Kidney epithelial cell (primary cell): ENCODE measurements around the gene NFIB. TPM values are rescaled to one million over a fixed set of nuclear protein-coding genes. Genes with fewer than 3 reads are reported as not detected.

Experiments used
- DNase-seq: peaks from one replicate; pipeline ENCODE4 v3.0.0-alpha.2; 2010; ENCODE audit warnings: low read depth
- H3K27me3 ChIP-seq: 2 replicates; pipeline ENCODE4 v1.6.0; 2011; ENCODE audit warnings: low read length; ENCODE audit not compliant: control insufficient read depth, insufficient read depth
- H3K36me3 ChIP-seq: 2 replicates; pipeline ENCODE4 v1.5.1; 2011; ENCODE audit warnings: low read length; ENCODE audit not compliant: control insufficient read depth, insufficient read depth
- H3K4me3 ChIP-seq: 2 replicates; pipeline ENCODE4 v1.5.1; 2011; ENCODE audit warnings: low read depth, mild to moderate bottlenecking, control low read depth, low read length
- CTCF ChIP-seq: IDR thresholded peaks from 2 replicates; pipeline ENCODE4 v1.5.1; 2011; ENCODE audit warnings: mild to moderate bottlenecking, moderate library complexity, low read length, control low read depth, inconsistent platforms; ENCODE audit not compliant: insufficient read depth, poor library complexity, severe bottlenecking
- total RNA-seq: library from RNA; depleted of rRNA; stranded (reverse); fragments of >200 nt; gene quantifications from 2 replicates; pipeline ENCODE4 v1.2.3, GENCODE V29; 2015

Gene NFIB
- total RNA-seq, 1 donor from 2014 or later: 3.3 TPM

- Histone ChIP-seq H3K27me3 (no peaks in the 10 kb centered on the region), H3K4me3 (no peak overlapping the region), H3K36me3 (no peaks in the 10 kb centered on the region)
- no peak for DNase-seq
- TF ChIP-seq CTCF: no peak
Observed at GRCh38 chr9:14214065-14214684, 99.8 kb downstream of the NFIB start.

GRCh38 chr9:14213504-14213903 is 100.4 kb downstream of the NFIB start:
- no peaks in the 10 kb centered on the region for H3K36me3 ChIP-seq
- no peaks in the 10 kb centered on the region for H3K27me3 ChIP-seq
- DNase-seq: no peak
- H3K4me3 ChIP-seq: no peak overlapping the region
- TF ChIP-seq CTCF: no peak

- TF ChIP-seq CTCF: no peak
Observed at GRCh38 chr9:14212697-14213420, 101.1 kb downstream of the NFIB start.

GRCh38 chr9:14212077-14212476 is 101.9 kb downstream of the NFIB start:
- DNase-seq: peak; percentile 51
- no peak overlapping the region for H3K4me3 ChIP-seq
- TF ChIP-seq CTCF: no peak
- no peaks in the 10 kb centered on the region for H3K27me3 ChIP-seq
- H3K36me3 ChIP-seq: no peaks in the 10 kb centered on the region

More at GRCh38 chr9:14212697-14213420, 101.1 kb downstream of the NFIB start:
- Histone ChIP-seq H3K27me3 (no peaks in the 10 kb centered on the region), H3K4me3 (no peak overlapping the region), H3K36me3 (no peaks in the 10 kb centered on the region)
- no peak for DNase-seq

GRCh38 chr9:14211564-14211963 is 102.4 kb downstream of the NFIB start:
- H3K4me3 ChIP-seq: no peak overlapping the region
- DNase-seq: no peak
- H3K36me3 ChIP-seq: no peaks in the 10 kb centered on the region
- TF ChIP-seq CTCF: no peak
- no peaks in the 10 kb centered on the region for H3K27me3 ChIP-seq
